ENCODE results near the gene UNC119B. TPM values are rescaled to one million over a fixed set of nuclear protein-coding genes. Genes with fewer than 3 reads are reported as not detected.

The UNC119B gene
- total and polyA plus RNA-seq, 4 donors = 3.8 to 24.8 (median 11.8) TPM

- DNase-seq (ENCODE audit: low spot score) = no peak
- H3K36me3 ChIP-seq (ENCODE audit: control insufficient read depth in 4 of 4, insufficient read depth in 3 of 4, low read depth in 1 of 4, low read length in 3 of 4) = peaks cover 0 to 18% (median 4%) of the 10 kb centered on the region in 4 donors
- peaks cover 3 to 46% (median 26%) of the 10 kb centered on the region in 4 donors for H3K4me1 ChIP-seq (ENCODE audit: control insufficient read depth in 4 of 4, insufficient read depth in 4 of 4, low read length in 3 of 4)
- TF ChIP-seq GABPA (IDR thresholded peaks at IDR 0.05 in 1 of 2, conservative IDR thresholded peaks at IDR 0.05 in 1 of 2) (no peak), HNF4A (conservative IDR thresholded peaks at IDR 0.05) (peak in 1 of 2 donors; percentile 31)
- WGBS = 70% methylated on average over 16 of the region's 16 CpGs
- no peaks in the 10 kb centered on the region for H3K9me3 ChIP-seq (ENCODE audit: control insufficient read depth in 4 of 4, low read length in 3 of 4)
- no peaks in the 10 kb centered on the region for H3K27me3 ChIP-seq (ENCODE audit: control insufficient read depth in 4 of 4, insufficient read depth in 4 of 4, low read length in 3 of 4)
- no peak overlapping the region for H3K27ac ChIP-seq (ENCODE audit: low read depth in 1 of 2, low read length in 2 of 2)
- no peak overlapping the region for H3K4me3 ChIP-seq (ENCODE audit: low read depth in 1 of 3, low read length in 3 of 3)
- no peak overlapping the region for H3K9ac ChIP-seq (ENCODE audit: low read depth in 1 of 2, low read length in 2 of 2)
These were observed 29.8 kb downstream of the UNC119B start for GRCh38 chr12:120739821-120740613.

GRCh38 chr12:120740871-120741270 lies 30.6 kb downstream of the UNC119B start:
- H3K36me3 ChIP-seq (ENCODE audit: control insufficient read depth in 4 of 4, insufficient read depth in 3 of 4, low read depth in 1 of 4, low read length in 3 of 4) = peaks cover 0 to 18% (median 4%) of the 10 kb centered on the region in 4 donors
- H3K27me3 ChIP-seq (ENCODE audit: control insufficient read depth in 4 of 4, insufficient read depth in 4 of 4, low read length in 3 of 4) = no peaks in the 10 kb centered on the region
- peaks cover 3 to 46% (median 26%) of the 10 kb centered on the region in 4 donors for H3K4me1 ChIP-seq (ENCODE audit: control insufficient read depth in 4 of 4, insufficient read depth in 4 of 4, low read length in 3 of 4)
- no peaks in the 10 kb centered on the region for H3K9me3 ChIP-seq (ENCODE audit: control insufficient read depth in 4 of 4, low read length in 3 of 4)
- H3K27ac ChIP-seq (ENCODE audit: low read depth in 1 of 2, low read length in 2 of 2) = no peak overlapping the region
- no peak for DNase-seq (ENCODE audit: low spot score)
- TF ChIP-seq NR2F2 (IDR thresholded peaks at IDR 0.05) (no peak), CTCF (IDR thresholded peaks at IDR 0.05; ENCODE audit: low read depth, low read length, missing input control) (no peak), ATF3 (IDR thresholded peaks at IDR 0.05) (no peak), EGR1 (IDR thresholded peaks at IDR 0.05; ENCODE audit: low read depth in 2 of 2) (no peak), RAD21 (IDR thresholded peaks at IDR 0.05) (no peak), FOXA2 (IDR thresholded peaks at IDR 0.05) (no peak), HNF4A (conservative IDR thresholded peaks at IDR 0.05) (no peak), REST (IDR thresholded peaks at IDR 0.05) (no peak), ZBTB33 (IDR thresholded peaks at IDR 0.05) (no peak), YY1 (IDR thresholded peaks at IDR 0.05) (no peak), RXRA (IDR thresholded peaks at IDR 0.05) (no peak), SP1 (IDR thresholded peaks at IDR 0.05) (no peak), HNF4G (IDR thresholded peaks at IDR 0.05) (no peak), FOXA1 (IDR thresholded peaks at IDR 0.05) (no peak), JUND (IDR thresholded peaks at IDR 0.05) (no peak), TAF1 (conservative IDR thresholded peaks at IDR 0.05) (no peak), GABPA (IDR thresholded peaks at IDR 0.05 in 1 of 2, conservative IDR thresholded peaks at IDR 0.05 in 1 of 2) (no peak), MAX (IDR thresholded peaks at IDR 0.05) (no peak)
- no peak overlapping the region for H3K4me3 ChIP-seq (ENCODE audit: low read depth in 1 of 3, low read length in 3 of 3)
- H3K9ac ChIP-seq (ENCODE audit: low read depth in 1 of 2, low read length in 2 of 2) = no peak overlapping the region
- WGBS = 84% methylated on average over 15 of the region's 15 CpGs

Data from liver (tissue), 9 donors.